ENCODE data around the gene MARCOL.

The MARCOL gene, protein sequence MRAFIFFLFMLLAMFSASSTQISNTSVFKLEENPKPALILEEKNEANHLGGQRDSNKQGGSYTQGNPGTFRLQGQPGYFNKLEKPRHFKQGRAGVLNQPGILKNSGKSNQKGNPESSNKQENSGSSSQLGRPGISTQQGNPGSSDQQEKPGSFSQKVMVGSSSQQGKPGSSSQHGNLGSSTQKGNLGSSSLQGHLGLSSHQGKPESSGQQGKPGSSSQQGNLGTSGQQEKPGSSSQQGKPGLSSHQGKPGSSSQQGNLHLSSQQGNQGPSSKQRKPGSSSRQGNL

DNA sequence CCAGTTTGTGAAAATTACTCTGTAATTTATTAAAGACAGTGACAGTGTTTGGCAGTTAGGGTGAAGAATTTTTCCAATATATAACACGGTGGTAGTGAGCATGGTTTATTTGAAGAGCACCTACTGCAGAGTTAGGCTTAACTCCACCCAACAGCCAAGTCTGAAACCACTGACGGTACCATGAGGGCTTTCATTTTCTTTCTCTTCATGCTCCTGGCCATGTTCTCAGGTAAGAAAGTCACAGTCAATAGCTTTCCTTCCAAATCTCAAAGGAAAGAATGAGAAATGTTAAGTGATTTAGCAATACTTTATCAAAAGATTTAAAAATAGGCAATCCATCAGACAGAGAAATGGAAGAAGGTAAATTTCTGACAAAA is at the start of gene MARCOL:
Gene MARCOL, plus strand, starts transcription at position 108 of the 377 bp plus-strand sequence. Its CDS starts 73 bp downstream, at position 181.
- DNase-seq = no peak

GRCh38 chr5:148191010-148191409 is 47.3 kb upstream of the MARCOL start:
- no peak for DNase-seq

DNA sequence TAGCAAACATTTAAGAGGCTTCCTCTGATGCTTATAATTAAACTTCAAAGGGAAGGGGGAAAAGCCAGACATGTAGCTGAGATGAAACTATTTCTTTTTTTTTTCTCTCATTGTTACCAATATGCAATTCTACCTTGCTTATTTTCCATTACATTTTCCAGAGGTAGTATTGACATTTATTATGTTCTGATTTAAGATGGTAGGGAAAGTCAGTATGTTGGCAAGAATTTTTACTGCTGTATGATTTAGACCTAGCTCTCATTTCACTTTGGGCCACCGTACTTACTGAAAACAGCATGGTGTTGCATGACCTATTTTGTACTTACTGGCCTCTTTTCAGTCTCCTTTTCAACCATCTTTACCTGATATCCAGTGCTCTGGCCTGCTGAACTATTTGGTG is 45.1 kb upstream of the MARCOL start:
- DNase-seq = no peak

GRCh38 chr5:148201151-148201550 is 37.2 kb upstream of the MARCOL start:
- DNase-seq = no peak

GRCh38 chr5:148202531-148203203 is 35.7 kb upstream of the MARCOL start, which contains the start of gene SPINK6:
TSS of gene SPINK6 (plus strand) at chr5:148203042. CDS start at chr5:148203097, 55 bp downstream.
- no peak for DNase-seq

GRCh38 chr5:148205044-148205806 is 33.1 kb upstream of the MARCOL start:
- DNase-seq = no peak

DNA sequence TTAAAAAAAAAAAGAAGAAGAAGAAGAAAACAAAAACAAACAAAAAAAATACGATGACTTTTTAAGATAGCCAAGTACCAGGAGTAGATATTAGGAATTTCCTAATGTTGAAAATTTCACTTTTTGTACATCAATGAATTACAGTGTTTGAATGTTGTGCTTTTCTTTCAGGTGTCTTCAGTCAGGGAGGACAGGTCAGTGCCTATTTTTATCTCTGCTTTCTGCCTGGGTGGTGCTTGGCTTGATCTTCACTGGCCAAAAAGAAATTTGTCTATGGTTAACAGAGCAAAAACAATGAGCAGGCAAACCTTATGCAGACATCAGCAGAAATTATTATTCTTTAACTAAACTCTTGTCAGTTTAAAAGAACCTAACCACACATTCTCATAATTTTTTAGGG is 32.5 kb upstream of the MARCOL start:
- DNase-seq = no peak

DNA sequence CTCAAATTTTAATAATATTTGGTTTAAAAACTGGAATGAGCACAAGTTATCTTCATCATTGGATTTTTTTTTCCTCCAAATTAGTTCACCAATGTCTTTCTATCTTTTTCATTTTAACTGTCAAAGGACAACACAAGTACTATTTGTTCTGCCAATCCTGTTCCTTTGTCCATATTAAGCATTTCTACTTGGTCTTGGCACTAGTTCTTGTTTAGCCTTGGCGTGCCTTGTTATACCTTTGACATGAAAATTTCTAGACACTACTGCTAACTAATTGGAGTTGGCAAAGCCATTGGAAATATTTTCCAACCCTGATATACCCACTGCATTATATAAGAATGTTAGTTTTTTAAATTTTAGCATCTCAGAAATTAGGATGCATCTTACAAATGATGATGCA is 31.7 kb upstream of the MARCOL start:
- no peak for DNase-seq

DNA sequence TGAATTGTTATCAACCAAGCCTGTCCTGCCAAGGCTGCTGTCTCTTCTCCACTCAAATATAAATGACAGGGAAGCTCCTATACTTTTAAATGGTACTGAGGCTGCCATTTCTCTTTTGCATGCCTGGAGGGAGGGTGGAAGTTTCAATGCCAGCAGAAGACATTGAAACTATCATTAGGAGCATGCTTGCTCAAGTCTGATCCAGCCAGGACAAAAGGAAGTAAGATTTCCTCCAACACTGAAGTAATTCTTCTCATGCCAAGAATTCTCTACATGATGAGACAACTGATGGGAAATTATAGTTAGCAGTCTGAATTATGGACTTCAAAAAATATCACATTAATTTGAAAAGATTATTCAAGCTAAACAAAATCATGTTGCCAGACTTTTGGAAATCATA is 30.1 kb upstream of the MARCOL start:
- no peak for DNase-seq

GRCh38 chr5:148209151-148209770 is 29.1 kb upstream of the MARCOL start:
- DNase-seq = no peak

DNA sequence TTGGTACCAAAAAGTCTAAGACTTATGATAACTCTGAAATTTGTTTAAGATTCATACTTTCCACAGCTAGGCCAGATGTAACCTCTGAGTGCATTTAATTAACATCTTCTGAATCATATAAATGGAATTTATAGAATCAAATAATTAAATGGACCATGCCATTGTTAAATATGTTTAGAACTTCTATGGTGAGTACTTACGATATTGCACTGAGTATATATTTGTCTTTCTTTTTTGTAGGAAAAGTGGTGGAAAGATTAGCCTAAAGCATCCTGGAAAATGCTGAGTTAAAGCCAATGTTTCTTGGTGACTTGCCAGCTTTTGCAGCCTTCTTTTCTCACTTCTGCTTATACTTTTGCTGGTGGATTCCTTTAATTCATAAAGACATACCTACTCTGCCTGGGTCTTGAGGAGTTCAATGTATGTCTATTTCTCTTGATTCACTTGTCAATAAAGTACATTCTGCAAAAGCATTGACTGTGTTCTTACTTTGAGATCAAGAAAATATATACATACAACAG is 23.6 kb upstream of the MARCOL start:
- DNase-seq = no peak

DNA sequence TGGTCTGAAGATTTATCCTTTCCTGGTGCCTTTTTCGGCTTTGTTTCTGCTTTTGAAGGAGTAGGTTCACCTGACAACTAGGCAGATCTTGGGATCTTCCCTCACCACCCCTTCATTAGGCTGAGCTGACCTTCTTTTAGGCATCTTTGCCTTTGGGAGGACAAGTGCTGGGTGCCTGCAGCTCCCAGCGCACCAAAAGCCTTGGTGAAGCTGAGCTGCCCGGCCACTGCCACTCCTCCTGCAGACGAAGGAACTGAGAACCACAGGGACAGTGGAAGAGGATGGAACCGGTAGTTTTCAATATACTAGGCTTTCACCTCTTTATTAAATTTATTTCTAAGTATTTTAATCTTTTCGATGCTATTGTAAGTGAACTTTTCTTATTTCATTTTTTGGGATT is 16.8 kb upstream of the MARCOL start:
- no peak for DNase-seq

DNA sequence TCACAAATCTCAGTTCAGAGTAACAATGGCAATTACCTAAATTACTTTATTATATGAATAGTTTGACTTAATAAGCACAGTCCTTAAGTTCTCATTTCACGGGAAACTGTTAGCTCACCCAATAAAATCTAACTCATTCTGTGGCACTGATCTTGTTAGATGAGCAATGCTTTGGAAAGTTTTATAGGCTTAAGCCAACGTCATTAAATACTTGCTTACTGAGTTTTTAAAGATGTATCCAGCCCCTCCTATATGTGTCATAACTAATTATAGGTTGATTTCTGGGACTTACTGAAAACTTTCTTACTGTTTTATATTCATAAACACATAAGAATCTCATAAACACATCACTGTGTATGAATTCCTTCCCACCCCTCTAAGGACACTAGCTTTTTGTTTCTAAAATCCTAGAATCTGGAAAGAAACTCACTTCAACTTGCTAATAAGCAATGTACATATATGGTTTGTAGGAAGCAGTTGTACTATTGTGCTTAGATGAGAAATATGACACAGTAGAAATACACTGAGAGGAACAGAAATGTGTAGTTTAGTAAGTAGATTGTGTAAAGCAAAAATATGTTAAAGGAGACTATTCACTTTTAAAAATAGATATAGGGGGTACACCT is 14.1 kb upstream of the MARCOL start:
- no peak for DNase-seq

GRCh38 chr5:148228392-148228984 is 9.8 kb upstream of the MARCOL start:
- DNase-seq = no peak

- DNase-seq = no peak
Measured at GRCh38 chr5:148229840-148230239, 8.5 kb upstream of the MARCOL start.

DNA sequence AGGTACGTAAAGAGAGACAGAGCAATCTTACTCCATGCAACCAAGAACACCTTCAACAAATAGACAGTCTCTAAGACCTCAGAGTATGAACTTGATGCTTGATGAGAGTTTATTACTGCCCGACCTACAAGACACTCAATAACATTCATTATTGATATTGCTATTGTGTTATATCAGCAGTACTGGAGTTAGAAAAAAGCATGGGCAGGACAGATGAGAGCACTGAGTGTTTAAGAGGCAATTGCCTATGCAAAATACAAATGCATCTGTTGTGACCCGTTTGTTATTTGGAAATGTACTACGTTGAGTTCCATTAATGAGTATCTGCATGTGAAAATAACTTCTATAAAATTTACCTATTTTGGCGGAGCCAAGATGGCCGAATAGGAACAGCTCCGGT is 8.1 kb upstream of the MARCOL start:
- no peak for DNase-seq

DNA sequence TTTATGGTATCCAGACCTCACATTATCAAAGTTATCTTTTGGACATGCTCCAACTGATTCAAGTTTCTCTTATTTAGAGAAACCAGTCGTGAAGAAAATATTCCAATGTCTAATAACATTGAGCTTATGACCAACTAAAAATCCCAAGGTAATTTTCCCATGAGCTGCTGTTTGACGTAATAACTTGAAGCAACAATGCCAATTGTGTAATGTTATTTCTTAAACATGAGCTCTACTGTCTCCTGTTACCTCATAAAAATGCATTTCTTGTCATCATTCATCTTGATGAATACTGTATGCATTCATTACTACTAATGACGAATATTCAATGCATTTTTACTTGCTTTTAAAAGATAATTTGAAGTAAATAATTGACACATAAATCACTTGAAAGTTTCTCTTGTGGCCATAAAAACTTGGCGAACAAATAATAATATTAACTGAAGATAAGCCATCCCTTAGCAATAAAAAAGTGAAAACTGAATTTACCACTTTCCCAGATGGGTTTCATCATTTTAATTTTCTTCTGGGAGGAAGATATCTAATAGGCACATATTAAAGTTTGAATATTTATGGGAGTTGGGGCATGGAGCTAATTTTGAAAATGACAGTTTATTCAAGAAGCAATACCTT is 424 bp upstream of the MARCOL start:
- DNase-seq = no peak

DNA sequence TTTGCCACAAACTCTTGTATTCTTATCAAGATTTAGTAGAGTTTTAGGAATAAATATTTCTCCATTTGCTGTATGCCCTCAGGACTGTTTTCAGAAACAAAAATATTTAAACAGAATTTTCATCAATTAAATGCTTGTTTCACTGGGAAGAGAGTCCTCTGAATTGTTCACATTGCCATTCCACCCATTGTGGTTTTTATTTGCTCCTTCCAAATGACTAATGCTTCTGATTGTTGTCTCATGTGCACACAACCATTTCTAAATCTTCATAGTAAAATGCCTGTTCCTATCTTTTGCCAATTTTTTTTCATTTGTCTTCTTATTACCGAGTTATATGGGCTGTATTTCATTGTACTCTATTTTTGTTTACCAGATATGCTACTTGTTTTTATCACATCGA is 10.6 kb downstream of the MARCOL start:
- DNase-seq = no peak

- DNase-seq = no peak
Measured at GRCh38 chr5:148255456-148255855, 17.1 kb downstream of the MARCOL start.

GRCh38 chr5:148259288-148259687 is 21.0 kb downstream of the MARCOL start:
- no peak for DNase-seq

DNA sequence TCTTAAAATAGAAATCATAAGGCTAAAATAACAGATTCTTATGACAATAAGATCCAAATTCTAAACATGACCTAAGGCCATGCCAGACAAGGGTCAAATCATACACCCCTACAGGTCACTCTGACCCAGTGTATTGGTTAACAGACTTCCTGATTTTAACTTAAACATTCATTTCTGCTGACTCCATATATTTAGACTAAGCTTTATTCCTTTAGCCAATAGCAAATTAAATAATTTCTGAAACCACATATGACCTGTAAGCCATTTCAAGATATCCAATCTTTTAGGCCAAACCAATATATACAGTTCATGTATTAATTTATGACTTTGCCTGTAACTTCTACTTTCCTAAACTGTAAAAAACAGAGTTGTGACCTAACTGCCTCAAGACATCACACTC is 22.9 kb downstream of the MARCOL start:
- DNase-seq = no peak

DNA sequence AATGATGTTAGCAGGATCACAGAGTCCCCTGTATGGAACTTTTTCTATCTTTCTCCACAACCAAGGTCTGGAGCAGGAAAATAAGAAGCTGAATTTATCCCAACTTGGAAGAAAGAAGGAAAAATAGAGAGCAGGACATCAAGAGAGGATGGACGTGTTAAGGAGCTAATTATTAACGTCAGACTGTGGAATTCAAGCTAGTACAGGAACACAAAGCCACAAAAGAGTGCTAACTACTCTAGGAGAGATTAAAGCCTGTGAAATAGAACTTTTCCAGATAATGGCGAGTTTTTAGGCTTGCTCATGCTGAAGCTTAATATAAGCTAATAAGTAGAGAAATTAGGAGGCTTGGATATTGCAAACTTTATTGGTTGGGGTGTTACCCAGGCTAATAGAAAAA is 29.6 kb downstream of the MARCOL start:
- no peak for DNase-seq

Data from stimulated activated CD4-positive, alpha-beta T cell treated with anti-CD3 and anti-CD28 coated beads, Interleukin-2, amount 100 ng/mL, for 48 hours (primary cell).